HEK293 (cell line): Measurements from ENCODE around the gene REM2.

Experiments
- ATF2 ChIP-seq: fragments of 450-650 bp; formaldehyde crosslinking; IDR thresholded peaks from 2 replicates; pipeline ENCODE4 v1.5.1; 2016; ENCODE audit warnings: missing biosample characterization, missing genetic modification characterization, low read depth
- BCL11A ChIP-seq: fragments of 450-650 bp; formaldehyde crosslinking; IDR thresholded peaks from 2 replicates; pipeline ENCODE4 v1.5.1; 2016; ENCODE audit warnings: low read depth, missing biosample characterization, missing genetic modification characterization
- FEZF1 ChIP-seq: fragments of 450-650 bp; formaldehyde crosslinking; IDR thresholded peaks from 2 replicates; pipeline ENCODE4 v1.5.1; 2016; ENCODE audit warnings: missing biosample characterization, missing genetic modification characterization
- INSM2 ChIP-seq: fragments of 450-650 bp; formaldehyde crosslinking; IDR thresholded peaks from 2 replicates; pipeline ENCODE4 v1.5.1; 2016; ENCODE audit warnings: missing biosample characterization, missing genetic modification characterization
- PATZ1 ChIP-seq: fragments of 450-650 bp; formaldehyde crosslinking; IDR thresholded peaks from 2 replicates; pipeline ENCODE4 v1.5.1; 2016; ENCODE audit warnings: missing biosample characterization, missing genetic modification characterization
- PRDM10 ChIP-seq: fragments of 450-650 bp; formaldehyde crosslinking; IDR thresholded peaks from 2 replicates; pipeline ENCODE4 v1.5.1; 2016; ENCODE audit warnings: missing biosample characterization, missing genetic modification characterization
- RBAK ChIP-seq: fragments of 450-650 bp; formaldehyde crosslinking; IDR thresholded peaks from 2 replicates; pipeline ENCODE4 v1.5.1; 2016; ENCODE audit warnings: missing biosample characterization, missing genetic modification characterization
- ZBTB48 ChIP-seq: fragments of 450-650 bp; formaldehyde crosslinking; IDR thresholded peaks from 2 replicates; pipeline ENCODE4 v1.5.1; 2016; ENCODE audit warnings: missing biosample characterization, missing genetic modification characterization
- ZFHX2 ChIP-seq: fragments of 450-650 bp; formaldehyde crosslinking; conservative IDR thresholded peaks from 2 replicates; pipeline ENCODE4 v1.5.1; 2016; ENCODE audit warnings: missing biosample characterization, missing genetic modification characterization
- ZIC2 ChIP-seq: fragments of 450-650 bp; formaldehyde crosslinking; IDR thresholded peaks from 2 replicates; pipeline ENCODE4 v1.5.1; 2016; ENCODE audit warnings: missing biosample characterization, missing genetic modification characterization
- ZNF133 ChIP-seq: fragments of 450-650 bp; formaldehyde crosslinking; IDR thresholded peaks from 2 replicates; pipeline ENCODE4 v1.5.1; 2016; ENCODE audit warnings: missing biosample characterization, missing genetic modification characterization
- ZNF169 ChIP-seq: fragments of 450-650 bp; formaldehyde crosslinking; IDR thresholded peaks from 2 replicates; pipeline ENCODE4 v1.5.1; 2016; ENCODE audit warnings: missing biosample characterization, missing genetic modification characterization
- ZNF184 ChIP-seq: fragments of 450-650 bp; IDR thresholded peaks from 2 replicates; pipeline ENCODE4 v1.5.1; 2018; ENCODE audit warnings: missing biosample characterization, mild to moderate bottlenecking, missing genetic modification characterization
- ZNF214 ChIP-seq: fragments of 450-650 bp; formaldehyde crosslinking; IDR thresholded peaks from 2 replicates; pipeline ENCODE4 v1.5.1; 2017; ENCODE audit warnings: missing biosample characterization, mild to moderate bottlenecking, missing genetic modification characterization, borderline replicate concordance
- ZNF274 ChIP-seq, 2 experiments: fragments of 200-500 bp in 1 of 2; fragments of 450-650 bp in 1 of 2; sonication (Bioruptor generic) in 1 of 2; formaldehyde crosslinking in 1 of 2; IDR thresholded peaks; 2 replicates each; pipeline versions ENCODE4 v1.5.1 to v1.6.1; 2014 to 2016; ENCODE audit warnings: borderline replicate concordance in 1 of 2, inconsistent platforms in 1 of 2, low read length in 1 of 2, missing biosample characterization in 1 of 2, missing genetic modification characterization in 1 of 2
- ZNF280D ChIP-seq: fragments of 450-650 bp; formaldehyde crosslinking; IDR thresholded peaks from 2 replicates; pipeline ENCODE4 v1.5.1; 2016; ENCODE audit warnings: missing biosample characterization, missing genetic modification characterization
- ZNF510 ChIP-seq: fragments of 450-650 bp; formaldehyde crosslinking; IDR thresholded peaks from 2 replicates; pipeline ENCODE4 v1.5.1; 2018; ENCODE audit warnings: mild to moderate bottlenecking, missing genetic modification characterization, missing biosample characterization; ENCODE audit not compliant: insufficient replicate concordance
- ZNF544 ChIP-seq: fragments of 450-650 bp; formaldehyde crosslinking; IDR thresholded peaks from 2 replicates; pipeline ENCODE4 v1.5.0; 2017; ENCODE audit warnings: missing biosample characterization, missing genetic modification characterization
- ZNF555 ChIP-seq: fragments of 450-650 bp; formaldehyde crosslinking; conservative IDR thresholded peaks from 2 replicates; pipeline ENCODE4 v1.5.1; 2017; ENCODE audit warnings: missing biosample characterization, mild to moderate bottlenecking, missing genetic modification characterization, inconsistent platforms
- ZNF596 ChIP-seq: fragments of 450-650 bp; IDR thresholded peaks from 2 replicates; pipeline ENCODE4 v1.5.0; 2018; ENCODE audit warnings: missing biosample characterization, mild to moderate bottlenecking, missing genetic modification characterization, moderate library complexity
- ZNF621 ChIP-seq: fragments of 450-650 bp; formaldehyde crosslinking; IDR thresholded peaks from 2 replicates; pipeline ENCODE4 v1.5.1; 2017; ENCODE audit warnings: missing biosample characterization, missing genetic modification characterization
- ZNF785 ChIP-seq: fragments of 450-650 bp; formaldehyde crosslinking; IDR thresholded peaks from 2 replicates; pipeline ENCODE4 v1.5.1; 2016; ENCODE audit warnings: missing biosample characterization, missing genetic modification characterization
- ZNF843 ChIP-seq: fragments of 450-650 bp; formaldehyde crosslinking; IDR thresholded peaks from 2 replicates; pipeline ENCODE4 v1.5.1; 2016; ENCODE audit warnings: missing biosample characterization, missing genetic modification characterization
- ZSCAN18 ChIP-seq: fragments of 450-650 bp; formaldehyde crosslinking; IDR thresholded peaks from 2 replicates; pipeline ENCODE4 v1.5.1; 2016; ENCODE audit warnings: missing biosample characterization, missing genetic modification characterization

Gene REM2

GRCh38 chr14:22852940-22853767 is 29.9 kb upstream of the REM2 start (continued):
- no peak for TF ChIP-seq ZNF510 (tag by site-specific recombination)
- TF ChIP-seq INSM2 (tag by site-specific recombination), result no peak
- TF ChIP-seq ZIC2 (tag by site-specific recombination), result no peak
- TF ChIP-seq ZNF274 (IDR thresholded peaks at IDR 0.05; ENCODE audit: low read length), result no peak
- TF ChIP-seq ZNF274 (tag by site-specific recombination; IDR thresholded peaks at IDR 0.05; ENCODE audit: borderline replicate concordance), result no peak
- no peak for TF ChIP-seq ZNF621 (tag by site-specific recombination)
- TF ChIP-seq PATZ1 (tag by site-specific recombination), result peak; percentile 37; the same call in 1 of the 2 replicates
- TF ChIP-seq ZNF169 (tag by site-specific recombination), result no peak
- no peak for TF ChIP-seq ZNF544
- no peak for TF ChIP-seq ZNF214 (tag by site-specific recombination)
- no peak for TF ChIP-seq ATF2 (tag by site-specific recombination)
- no peak for TF ChIP-seq ZNF184 (tag by site-specific recombination)
- peak; percentile 97 for TF ChIP-seq PRDM10 (tag by site-specific recombination)
- peak; percentile 76; the same call in 1 of the 2 replicates for TF ChIP-seq ZBTB48 (tag by site-specific recombination)
- no peak for TF ChIP-seq ZNF133 (tag by site-specific recombination)
- TF ChIP-seq ZNF555 (tag by site-specific recombination), result no peak
- TF ChIP-seq ZNF785 (tag by site-specific recombination), result no peak
- no peak for TF ChIP-seq FEZF1 (tag by site-specific recombination)
- TF ChIP-seq ZNF596 (tag by site-specific recombination), result no peak
- no peak for TF ChIP-seq ZNF843 (tag by site-specific recombination)
- no peak for TF ChIP-seq RBAK (tag by site-specific recombination)
- no peak for TF ChIP-seq ZSCAN18 (tag by site-specific recombination)
- TF ChIP-seq ZFHX2 (tag by site-specific recombination), result peak; percentile 77
- no peak for TF ChIP-seq BCL11A (tag by site-specific recombination)
- TF ChIP-seq ZNF280D, result no peak
